NCI-H1105 treated with DMSO at 0.1 percent for 48 hours (cell line): Measurements from ENCODE around the gene NEUROG1.

Source experiments
- DNase-seq: peaks from one replicate; lab custom pipeline; 2025; lab: John Stamatoyannopoulos, UW

NEUROG1 gene, protein sequence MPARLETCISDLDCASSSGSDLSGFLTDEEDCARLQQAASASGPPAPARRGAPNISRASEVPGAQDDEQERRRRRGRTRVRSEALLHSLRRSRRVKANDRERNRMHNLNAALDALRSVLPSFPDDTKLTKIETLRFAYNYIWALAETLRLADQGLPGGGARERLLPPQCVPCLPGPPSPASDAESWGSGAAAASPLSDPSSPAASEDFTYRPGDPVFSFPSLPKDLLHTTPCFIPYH

DNA sequence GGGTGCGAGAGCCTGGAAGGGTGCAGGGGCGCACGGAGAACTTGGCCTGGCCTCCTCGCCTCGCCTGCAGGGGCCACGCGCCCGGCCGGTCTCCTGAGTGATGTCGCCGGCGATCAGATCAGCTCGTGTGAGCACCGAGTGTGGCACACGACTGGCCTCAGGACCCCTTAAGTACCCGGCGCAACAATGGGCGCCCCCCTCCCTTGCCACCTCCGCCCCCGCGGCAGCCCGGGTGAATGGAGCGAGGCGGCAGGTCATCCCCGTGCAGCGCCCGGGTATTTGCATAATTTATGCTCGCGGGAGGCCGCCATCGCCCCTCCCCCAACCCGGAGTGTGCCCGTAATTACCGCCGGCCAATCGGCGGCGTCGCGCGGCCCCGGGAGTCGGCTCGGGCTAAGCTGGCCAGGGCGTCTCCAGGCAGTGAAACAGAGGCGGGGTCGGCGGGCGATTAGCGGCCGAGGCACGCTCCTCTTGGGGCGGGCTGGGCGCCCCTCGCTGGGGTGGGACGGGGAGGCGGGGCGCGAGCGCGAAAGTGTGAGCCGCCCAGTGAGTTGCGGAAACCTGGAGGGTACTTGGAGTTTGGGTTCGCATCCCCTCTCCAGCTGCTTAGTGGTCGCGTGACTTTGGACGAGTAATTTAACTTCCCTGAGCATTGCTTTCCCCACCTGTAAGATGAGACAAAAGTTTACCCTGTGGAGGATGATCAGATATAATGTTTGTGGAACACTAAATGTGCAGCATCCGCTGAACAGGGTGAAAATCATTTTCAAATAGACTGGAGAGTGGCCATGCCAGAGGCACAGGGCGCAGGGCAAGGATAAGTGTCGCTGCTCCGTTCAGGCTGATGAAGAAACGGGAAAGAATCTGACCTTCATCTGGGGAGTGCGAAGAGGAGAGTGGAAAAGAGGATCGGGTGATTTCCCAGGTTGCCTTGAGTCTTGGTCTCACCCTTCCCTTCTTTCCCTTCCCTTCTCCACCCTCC, at the start of gene NEUROG1:
Gene NEUROG1, minus strand, starts transcription at position 145 of the 982 bp plus-strand sequence. CDS start 274 bp downstream, outside the sequence.
- DNase-seq, result peak; percentile 26

DNA sequence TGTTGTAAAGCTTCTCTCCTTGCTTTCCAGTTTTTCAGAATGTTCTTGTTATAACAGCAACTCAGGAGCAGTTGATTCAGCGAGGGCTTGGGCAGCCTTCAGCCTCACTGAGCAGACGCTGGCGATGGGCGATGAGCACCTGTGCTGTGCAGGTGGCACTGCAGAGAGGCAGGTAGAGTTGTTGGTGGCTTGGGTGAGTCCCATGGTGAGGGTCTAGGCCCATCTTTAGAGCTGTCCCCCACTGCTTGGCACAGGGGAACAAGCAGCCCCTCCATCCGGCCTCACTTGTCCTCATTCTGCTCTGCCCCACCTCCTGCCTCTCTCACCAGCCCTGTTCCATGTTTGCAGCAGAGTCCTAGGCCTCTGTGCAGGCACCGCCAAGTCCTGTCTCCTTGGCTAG, 49.2 kb upstream of the NEUROG1 start:
- no peak for DNase-seq

DNA sequence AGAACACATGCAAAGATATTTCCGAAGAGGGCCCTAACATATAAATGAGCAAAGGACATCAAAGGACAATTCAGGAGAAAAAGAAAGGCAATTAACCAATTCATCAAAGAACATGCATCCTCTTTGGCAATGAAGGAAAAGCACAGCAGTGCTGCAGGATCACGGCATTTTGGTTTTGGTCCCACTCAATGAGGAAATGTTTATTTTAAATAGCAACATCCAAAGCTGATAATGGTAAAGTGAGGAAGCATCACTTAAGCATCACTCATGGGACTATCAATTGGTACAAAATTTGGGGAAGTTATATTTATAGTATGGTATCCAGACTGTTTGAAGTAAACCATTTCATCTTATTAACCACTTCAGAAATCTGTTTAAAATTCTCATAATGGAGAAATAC, 48.5 kb upstream of the NEUROG1 start:
- no peak for DNase-seq

DNA sequence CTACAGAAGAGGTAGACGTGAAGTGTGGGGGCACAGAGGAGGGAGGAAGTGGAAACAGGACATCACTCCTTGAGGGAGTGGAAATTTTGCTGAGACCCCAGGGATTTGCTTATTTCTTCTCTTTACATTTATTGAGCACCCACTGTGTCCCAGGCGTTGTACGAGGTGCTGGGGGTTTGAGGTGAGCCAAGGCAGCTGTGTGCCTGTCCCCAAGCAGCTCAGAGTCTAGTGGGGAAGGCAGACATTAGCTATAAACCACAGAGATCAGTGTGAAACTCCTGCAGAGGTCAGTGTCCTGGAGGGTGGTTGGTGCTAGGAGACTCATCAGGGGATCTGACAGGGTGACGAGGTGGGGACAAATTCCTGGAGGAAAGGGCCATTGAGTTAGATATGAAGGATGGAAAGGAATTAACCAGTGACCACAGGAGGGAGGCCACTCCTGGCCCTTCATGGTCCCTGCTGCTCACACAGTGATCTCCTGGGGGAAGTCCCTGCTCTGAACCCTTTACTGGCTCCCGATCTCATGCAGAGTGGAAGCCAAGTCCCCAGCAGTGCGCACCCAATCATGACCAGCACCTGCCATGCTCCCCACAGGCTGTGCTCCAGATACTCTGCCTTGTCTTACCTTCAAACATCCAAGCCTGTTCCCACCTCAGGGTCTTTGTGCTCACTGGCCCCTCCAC, 46.5 kb upstream of the NEUROG1 start:
- no peak for DNase-seq

DNA sequence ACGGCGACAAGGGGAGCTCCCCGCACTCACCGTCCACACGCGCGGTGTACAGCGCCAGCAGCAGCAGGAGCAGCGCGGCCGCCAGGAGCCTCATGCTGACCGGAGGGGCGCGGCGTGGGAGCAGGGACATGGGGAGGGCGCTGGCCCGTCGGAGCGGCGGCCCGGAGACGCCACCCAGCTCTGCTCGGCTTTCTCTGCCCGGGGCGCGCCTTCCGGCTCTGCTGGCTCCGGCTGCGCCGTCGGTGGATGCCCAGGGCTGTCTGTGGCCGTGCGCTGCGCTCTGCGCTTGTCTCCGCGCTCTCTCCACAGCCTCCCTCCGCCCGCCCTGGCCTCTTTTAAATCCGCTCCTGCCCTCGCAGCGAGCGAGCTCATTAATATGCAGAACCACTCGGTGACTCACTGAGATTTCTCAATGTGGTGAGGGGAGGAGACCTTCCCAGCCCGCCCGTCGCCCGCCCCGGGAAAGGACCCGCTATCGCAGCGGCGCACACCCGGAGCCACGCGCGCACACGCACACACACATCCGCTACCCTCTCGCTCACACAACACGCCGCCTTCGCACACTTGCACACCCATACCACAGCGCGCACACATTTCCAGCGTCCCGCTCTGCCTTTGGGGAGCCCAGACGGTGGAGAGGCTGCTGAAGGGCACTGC, 43.0 kb upstream of the NEUROG1 start, which contains the start of gene CXCL14:
Gene CXCL14, minus strand, starts transcription at position 307 of the 657 bp plus-strand sequence. Its CDS starts 213 bp downstream, at position 94.
- DNase-seq, result peak; percentile 13

DNA sequence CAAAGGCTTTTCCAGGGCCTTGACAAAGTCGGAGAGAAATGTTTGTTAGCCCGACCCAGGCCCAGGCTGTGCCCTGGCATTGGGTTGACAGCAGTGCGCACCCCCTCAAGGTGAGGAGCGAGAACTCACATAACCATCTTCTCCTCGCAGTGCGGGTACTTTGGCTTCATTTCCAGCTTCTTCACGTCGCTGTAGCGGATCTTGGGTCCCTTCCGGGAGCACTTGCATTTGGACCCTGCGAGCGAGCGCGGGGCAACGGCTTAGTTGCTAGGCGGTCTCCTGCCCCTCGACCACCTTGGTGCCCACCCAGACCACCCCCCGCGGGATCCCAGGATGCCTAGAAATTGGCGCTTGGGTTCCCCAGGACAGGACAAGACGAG, 42.5 kb upstream of the NEUROG1 start:
- no peak for DNase-seq

DNA sequence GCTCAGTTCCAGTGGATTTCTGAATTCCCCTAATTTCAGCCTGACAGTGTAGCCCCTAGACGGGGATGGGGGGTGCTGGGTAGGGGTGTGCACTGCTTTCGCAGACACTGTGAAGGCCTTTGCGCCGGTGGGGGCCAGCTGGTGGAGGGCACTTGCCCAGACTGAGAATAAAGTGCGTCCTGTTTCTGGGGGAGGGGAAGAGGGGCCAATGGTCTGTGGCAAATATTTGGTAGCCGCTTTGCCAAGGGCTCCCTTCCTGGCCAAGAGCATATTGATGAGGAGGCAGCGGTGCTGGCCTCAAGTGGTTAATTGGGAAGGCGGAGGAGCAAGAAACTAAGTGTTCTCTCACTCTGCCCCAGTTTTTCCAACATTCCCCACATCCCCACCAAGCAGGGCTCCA, 41.7 kb upstream of the NEUROG1 start:
- no peak for DNase-seq

DNA sequence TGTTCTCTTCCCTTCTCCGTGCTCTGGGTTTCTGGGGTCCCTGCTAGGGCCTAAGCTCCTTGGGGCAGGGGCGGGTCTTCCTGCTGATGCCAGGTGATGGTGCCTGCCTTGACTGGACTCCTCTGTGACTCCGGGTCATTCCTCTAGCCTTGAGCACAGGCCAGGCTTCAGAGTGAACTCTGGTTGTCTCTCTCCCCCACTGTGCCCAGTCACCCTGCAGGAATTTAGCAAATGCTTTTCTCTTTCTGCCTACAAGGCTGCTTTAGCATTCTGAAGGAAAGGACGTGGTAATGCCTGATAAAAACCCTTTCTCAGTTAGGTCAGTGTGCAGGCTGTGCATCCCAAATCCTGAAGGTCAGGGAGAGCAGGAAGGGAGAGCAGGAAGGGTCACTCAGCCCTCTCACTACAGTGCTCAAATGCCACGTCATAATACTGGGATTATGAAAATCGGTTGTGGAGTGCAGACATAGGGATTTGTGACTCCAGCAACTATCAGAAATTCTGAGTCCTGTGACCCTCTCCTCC, 40.4 kb upstream of the NEUROG1 start:
- no peak for DNase-seq

DNA sequence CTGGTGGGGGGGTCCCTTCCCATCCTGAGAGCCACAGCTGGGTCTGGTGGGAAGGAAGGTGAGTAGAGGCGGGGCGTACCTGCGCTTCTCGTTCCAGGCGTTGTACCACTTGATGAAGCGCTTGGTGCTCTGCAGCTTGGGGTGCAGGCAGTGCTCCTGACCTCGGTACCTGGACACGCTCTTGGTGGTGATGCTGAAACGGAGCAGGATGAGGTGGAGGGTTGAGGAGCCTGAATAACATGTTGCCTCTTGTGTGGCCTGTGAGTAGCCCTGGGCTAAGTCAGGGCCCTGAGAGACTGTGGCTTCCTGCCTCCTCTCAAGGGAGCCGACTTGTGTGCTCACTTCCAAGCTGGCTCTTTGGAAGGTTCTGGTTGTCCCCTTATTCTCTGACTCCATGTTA, 38.7 kb upstream of the NEUROG1 start:
- DNase-seq, result no peak

DNA sequence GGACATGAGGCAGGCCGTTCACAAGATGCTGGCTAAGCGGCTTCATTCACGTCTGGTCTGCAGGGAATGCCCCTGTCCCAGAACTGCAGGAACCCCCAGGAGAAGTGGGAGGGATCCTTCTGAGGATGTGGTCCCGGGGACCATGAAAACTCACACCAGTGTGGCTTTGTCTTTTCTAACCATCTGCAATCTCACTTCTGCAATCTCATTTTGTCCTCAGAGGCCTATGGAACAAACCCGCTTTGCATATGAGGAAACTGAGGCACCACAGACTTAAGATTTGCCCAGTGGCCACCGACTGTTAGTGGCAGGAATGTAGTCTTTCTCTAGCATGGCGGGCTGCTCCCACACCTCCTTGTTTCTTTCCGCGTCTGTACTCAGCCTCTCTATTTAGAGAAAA, 36.1 kb upstream of the NEUROG1 start:
- DNase-seq, result no peak

DNA sequence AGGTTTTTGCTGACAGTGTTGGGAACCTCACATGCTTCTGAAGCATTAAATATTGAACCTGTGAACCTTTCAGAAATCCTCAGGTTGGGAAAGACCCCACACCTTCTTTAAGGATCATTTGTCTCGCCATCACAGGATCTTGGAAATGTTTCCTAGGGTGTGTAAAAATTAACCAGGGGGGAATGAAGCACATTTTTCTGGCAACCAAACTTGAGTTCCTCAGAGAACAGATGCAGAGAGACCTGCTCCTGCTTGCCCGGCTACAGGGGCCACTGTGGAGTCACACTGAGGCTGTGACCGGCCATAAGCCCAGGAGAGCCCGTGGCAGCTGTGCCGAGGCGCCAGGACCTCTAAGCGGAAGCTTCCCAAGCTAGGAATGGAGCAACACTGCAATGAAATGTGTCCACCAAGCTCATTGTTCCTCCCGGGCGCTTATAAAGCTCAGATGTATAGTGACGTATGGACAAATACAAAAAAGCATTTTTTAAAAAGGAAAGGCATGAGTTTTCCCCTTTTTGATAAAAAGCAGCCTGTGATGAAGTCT, 35.4 kb upstream of the NEUROG1 start:
- no peak for DNase-seq

DNA sequence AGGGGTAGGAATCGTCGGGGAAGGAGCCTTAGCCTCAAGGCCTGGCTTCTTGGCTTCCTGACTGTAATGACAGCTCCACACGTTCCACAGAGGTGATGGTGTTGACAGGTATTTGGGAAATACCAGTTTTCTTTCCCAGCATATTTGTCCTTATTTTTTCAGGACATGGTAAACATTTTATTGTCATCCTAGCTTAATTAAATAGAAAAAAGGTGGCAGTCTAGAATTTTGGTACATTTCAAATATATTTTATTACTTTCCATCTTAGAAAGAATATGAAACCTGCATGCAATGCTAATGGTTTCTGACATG, 34.6 kb upstream of the NEUROG1 start:
- DNase-seq, result no peak

DNA sequence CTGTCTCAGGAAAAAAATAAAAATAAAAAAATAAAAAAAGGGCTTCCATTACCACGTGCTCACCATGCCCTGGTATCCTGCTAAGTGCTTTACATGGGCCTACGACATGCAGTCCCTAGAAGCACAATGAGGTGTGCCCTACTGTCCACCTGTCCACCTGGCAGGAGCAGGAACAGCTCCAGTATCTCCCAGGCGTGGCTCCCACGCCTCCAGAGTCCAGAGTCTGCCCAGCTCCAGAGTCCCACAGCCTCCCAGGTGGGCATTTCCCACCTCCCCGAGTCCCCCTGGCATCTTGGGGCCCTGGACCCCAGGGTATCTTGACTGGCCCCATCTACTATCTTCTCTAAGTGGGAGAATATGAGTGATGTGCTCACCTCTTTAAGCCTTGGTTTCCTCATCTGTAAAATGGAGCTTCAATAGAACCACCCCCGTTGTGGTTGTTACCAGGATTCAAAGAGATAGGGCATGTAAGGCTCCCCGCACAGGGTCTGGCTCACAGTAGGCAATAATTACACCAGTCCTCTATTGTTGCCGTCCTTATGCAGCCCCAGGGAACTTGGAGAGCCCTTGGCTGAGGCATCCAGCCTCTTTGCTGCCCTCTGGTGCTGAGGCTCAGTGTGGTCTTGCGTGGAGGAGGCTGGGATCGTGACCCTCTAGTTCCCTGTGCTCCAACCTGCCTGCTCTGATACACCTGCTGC, 34.1 kb upstream of the NEUROG1 start:
- peak; percentile 38 for DNase-seq

DNA sequence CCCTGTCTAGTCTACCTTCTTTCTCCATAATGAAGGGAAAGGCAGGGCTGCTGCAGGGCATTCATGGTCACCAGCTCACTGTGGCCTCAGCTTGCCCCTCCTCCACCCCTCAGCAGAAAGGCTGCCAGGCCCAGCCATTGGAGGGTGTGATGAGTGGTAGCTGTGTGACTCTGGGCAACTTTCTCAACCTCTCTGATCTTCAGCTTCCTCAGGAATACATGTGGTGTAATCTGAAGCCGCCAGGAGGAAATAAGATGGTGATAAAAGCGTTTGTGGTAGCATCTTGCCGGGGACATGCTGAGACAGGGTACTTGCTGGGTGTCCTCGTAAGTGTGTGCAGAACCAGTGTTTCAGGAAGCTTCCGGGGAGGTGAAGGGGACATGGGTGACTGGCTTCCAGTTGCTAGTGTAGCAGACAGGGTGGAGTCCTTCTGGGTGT, 33.2 kb upstream of the NEUROG1 start:
- DNase-seq, result no peak

DNA sequence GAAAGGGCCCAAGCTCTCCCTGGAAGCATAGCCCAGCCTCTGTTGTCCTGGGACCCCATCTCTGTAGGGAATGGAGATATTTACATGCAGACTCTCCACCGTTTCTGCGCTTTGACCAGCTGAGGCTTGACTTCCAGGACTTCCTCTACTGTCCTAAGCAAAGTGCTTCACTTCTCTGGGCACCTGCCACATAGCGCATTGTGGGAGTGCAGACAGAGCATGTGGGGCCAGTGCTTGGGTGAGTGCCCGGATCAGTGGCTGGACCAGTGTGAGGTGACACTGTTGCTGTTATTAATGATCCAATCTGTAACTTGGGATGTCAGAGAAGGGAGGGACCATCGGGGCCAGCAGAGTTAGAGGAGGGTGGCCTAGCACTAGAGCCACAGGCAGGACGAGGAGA, 32.5 kb upstream of the NEUROG1 start:
- no peak for DNase-seq

DNA sequence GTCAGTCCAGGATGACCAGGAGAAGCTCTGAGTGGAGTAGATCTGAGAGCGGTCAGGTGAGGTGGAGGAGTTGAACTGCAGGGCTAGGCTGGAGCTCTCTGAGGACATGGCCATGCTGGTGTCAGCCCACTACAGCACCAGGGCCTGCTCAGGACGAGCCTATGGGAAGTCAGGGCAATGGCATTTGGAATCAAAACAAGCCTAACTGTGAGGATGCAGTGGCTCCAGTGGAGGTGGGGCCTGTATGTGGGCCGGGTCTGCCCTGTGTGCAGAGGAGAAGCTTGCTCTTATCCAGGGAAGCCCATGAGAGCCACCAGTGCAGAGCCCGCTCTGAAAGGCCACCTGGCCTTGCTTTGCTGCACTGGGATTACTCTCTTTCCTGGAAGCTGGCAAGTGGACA, 31.9 kb upstream of the NEUROG1 start:
- no peak for DNase-seq

DNA sequence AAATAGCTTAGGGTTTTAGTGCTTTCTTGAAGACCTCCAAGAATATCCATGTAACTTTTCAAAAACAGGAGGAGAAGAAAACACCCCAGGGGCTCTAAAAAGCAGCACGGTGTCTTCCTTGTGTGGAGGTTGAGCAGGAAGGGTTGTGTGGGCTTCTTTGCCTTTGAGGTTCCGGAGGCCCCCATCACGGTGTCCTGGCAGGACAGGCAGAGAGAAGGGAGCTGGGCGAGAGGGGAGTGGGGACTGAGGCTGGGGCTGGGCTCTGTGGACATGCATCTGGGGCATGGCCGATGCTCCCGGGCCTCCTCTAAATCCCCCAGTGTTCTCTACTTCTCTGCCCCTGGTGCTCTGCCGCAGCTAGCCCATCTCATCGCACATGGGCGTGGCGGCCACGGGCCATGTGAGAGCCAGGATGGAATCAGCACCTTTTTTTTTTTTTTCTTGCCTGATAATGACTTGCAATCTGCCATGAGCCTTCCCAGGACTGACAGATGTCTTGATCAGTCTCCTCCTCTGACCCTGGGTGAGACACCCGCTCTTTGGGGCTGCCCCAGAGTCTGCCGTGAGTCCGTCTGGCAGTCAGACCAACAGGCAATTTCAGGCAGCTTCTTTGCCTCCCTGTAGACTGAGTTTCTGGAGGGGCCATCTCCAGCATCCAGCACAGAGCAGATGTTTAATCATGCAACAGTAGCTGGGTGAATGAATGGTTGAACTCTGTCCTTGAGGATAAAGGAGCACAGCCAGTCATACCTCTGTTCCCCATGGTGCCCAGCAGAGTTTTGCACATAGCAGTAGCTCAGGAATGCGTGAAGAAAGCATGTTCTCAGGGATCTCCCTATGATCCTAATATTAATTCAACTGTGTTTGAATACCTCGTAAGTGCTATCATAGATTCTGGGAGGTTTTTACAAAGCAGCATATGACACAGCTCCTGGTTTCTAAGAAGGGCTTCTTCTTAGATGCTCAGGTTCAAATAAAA, 30.9 kb upstream of the NEUROG1 start:
- DNase-seq, result no peak

DNA sequence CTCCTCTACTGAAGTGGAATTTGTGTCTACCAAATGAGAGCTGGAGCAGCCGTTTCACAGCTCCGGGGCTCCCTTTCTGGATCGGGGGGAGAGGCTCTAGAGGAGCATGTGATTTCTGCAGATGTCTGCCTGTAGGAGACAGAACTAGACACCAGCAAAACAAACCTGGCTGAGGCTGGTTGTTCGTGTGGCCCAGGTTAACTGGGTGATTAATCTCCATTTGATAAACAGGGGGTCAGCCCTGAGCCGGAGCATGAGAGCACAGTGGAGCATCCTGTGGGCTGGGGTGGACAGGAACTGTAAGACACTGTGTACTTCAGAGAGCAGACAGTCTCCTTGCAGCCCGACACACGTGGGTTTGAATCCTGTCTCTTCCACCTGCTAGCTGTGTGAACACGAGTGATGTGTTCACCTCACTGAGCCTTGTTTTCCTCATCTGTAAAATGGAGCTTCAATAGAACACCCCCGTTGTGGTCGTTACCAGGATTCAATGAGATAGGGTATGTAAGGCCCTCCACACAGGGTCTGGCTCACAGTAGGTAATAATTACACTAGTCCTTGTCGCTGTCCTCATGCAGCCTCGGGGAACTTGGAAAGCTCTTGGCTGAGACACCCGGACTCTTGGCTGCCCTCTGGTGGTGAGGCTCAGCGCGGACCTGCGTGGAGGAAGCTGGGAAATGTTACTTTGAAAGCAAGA, 30.1 kb upstream of the NEUROG1 start:
- DNase-seq, result peak; percentile 23

DNA sequence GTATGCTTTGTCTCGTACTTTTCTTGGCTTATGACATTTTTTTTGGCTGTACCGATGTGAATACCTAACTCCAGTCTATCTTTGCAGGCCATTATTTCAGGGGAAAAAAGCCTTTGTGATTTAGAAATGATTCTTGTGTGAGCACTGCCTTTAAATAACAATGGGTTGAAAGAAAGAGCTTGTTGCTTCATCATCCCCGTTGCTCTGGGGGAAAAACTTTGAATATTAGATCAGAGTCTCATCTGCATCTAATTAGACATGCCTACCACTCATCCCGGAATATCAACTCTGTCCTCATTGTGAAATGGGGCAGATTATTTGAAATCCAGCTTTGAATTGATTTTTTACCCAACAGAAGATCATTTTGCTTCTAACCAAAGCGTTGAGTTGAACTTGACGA, 29.5 kb upstream of the NEUROG1 start:
- no peak for DNase-seq
